ENCODE results near the gene SERGEF.

- no peak for TF ChIP-seq ZNF274 (IDR thresholded peaks at IDR 0.05; ENCODE audit: low read depth, low read length)
- no peak for TF ChIP-seq SUZ12 (IDR thresholded peaks at IDR 0.05; ENCODE audit: extremely low read depth, insufficient read depth, insufficient read length)
- TF ChIP-seq YY1 (IDR thresholded peaks at IDR 0.05; ENCODE audit: insufficient read depth, insufficient read length): no peak
Measured at GRCh38 chr11:17810746-17811145, 202.1 kb downstream of the SERGEF start.

Data from NT2/D1 (cell line).